ENCODE measurements around the gene FKBP8. TPM values are rescaled to one million over a fixed set of nuclear protein-coding genes. Genes with fewer than 3 reads are reported as not detected.

FKBP8 gene
- total RNA-seq, 1 experiment from 2014 or later: 261 TPM

DNA sequence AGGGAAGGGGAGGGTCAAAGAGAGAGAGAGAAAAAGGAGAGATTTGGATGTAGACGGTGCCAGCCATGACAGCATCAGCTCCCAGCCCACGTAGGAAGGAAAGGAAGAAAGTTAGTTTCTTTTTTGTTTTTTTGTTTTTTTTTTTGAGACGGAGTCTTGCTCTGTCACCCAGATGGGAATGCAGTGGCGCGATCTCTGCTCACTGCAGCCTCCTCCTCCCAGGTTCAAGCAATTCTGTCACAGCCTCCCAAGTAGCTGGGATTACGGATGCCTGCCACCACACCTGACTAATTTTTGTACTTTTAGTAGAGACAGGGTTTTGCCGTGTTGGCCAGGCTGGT is 49.1 kb downstream of the FKBP8 start (continued):
- TF ChIP-seq, protein P1, sequence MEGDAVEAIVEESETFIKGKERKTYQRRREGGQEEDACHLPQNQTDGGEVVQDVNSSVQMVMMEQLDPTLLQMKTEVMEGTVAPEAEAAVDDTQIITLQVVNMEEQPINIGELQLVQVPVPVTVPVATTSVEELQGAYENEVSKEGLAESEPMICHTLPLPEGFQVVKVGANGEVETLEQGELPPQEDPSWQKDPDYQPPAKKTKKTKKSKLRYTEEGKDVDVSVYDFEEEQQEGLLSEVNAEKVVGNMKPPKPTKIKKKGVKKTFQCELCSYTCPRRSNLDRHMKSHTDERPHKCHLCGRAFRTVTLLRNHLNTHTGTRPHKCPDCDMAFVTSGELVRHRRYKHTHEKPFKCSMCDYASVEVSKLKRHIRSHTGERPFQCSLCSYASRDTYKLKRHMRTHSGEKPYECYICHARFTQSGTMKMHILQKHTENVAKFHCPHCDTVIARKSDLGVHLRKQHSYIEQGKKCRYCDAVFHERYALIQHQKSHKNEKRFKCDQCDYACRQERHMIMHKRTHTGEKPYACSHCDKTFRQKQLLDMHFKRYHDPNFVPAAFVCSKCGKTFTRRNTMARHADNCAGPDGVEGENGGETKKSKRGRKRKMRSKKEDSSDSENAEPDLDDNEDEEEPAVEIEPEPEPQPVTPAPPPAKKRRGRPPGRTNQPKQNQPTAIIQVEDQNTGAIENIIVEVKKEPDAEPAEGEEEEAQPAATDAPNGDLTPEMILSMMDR (IDR thresholded peaks at IDR 0.05 in 2 of 3, conservative IDR thresholded peaks at IDR 0.05 in 1 of 3; ENCODE audit: borderline replicate concordance in 1 of 3, insufficient read depth in 1 of 3, low read depth in 2 of 3, low read length in 2 of 3): no peak
- TF ChIP-seq ZBTB33 (IDR thresholded peaks at IDR 0.05; ENCODE audit: extremely low read depth, insufficient replicate concordance, low read length): no peak

- Histone ChIP-seq H3K4me3 (replicated peaks in 1 of 2; ENCODE audit: low read depth in 1 of 2, low read length in 2 of 2) (no peak overlapping the region), H3K9me2 (ENCODE audit: insufficient read depth) (no peaks in the 10 kb centered on the region), H3K79me2 (ENCODE audit: insufficient read depth, low read length) (peaks cover 82% of the 10 kb centered on the region), H3K27me3 (ENCODE audit: insufficient read depth, low read length) (no peaks in the 10 kb centered on the region), H3K36me3 (ENCODE audit: control insufficient read depth in 1 of 2, insufficient read depth in 2 of 2, low read length in 2 of 2) (no peaks in the 10 kb centered on the region), H3K9ac (ENCODE audit: low read length) (no peak overlapping the region), H2AFZ (ENCODE audit: low read depth, low read length, poor library complexity, severe bottlenecking) (no peak overlapping the region), H3K9me3 (ENCODE audit: control insufficient read depth in 1 of 2, insufficient read depth in 1 of 2, low read depth in 1 of 2, low read length in 2 of 2) (no peaks in the 10 kb centered on the region), H4K20me1 (ENCODE audit: insufficient read depth) (no peaks in the 10 kb centered on the region), H3K4me1 (ENCODE audit: control insufficient read depth in 1 of 2, insufficient read depth in 2 of 2, low read length in 2 of 2) (peaks cover 9 to 17% of the 10 kb centered on the region in 2 experiments), H3K27ac (ENCODE audit: low read depth, low read length) (no peak overlapping the region), H3K4me2 (ENCODE audit: low read length) (no peak overlapping the region)
- no TSS peak for BruUV-seq (replicated peaks)
- CTCF ChIA-PET: interaction anchor here (0.6 kb wide), 1 partner anchor 35 kb away, joined by 4 read pairs; no protein-coding TSS in a partner anchor
- DNase-seq (ENCODE audit: low read depth, low spot score) (no peak), ATAC-seq (no peak)
- TF ChIP-seq ZFX (IDR thresholded peaks at IDR 0.05): no peak
- TF ChIP-seq MAX (IDR thresholded peaks at IDR 0.05): no peak
- RAD21 ChIA-PET (ENCODE audit: low non-redundant PET in 1 of 2, low total read pairs in 2 of 2, uncharacterized antibody in 2 of 2, unreplicated experiment in 2 of 2): no interaction called here
- intact Hi-C loops (cut with micrococcal nuclease): no loop called here
- POLR2A ChIA-PET: no interaction called here
These were observed 49.7 kb downstream of the FKBP8 start for GRCh38 chr19:18493440-18494266.
